GM06990 (cell line): ENCODE data around the gene ITFG1.
"Not testable (repeated sequence)": the region's sequence is repeated elsewhere in the genome, so short reads cannot be mapped to it uniquely, and the experiment has no call there.

Source experiments
- DNase-seq: peaks from one replicate; pipeline ENCODE4 v3.0.0-alpha.2; 2011; ENCODE audit not compliant: insufficient read length; ENCODE audit errors: extremely low read depth
- H3K27me3 ChIP-seq: replicated peaks from 2 replicates; pipeline ENCODE4 v1.6.0; 2011; ENCODE audit warnings: low read length; ENCODE audit not compliant: control insufficient read depth, insufficient read depth
- H3K36me3 ChIP-seq: 2 replicates; pipeline ENCODE4 v1.5.1; 2011; ENCODE audit warnings: low read length; ENCODE audit not compliant: control insufficient read depth, insufficient read depth
- H3K4me3 ChIP-seq: replicated peaks from 2 replicates; pipeline ENCODE4 v1.5.1; 2011; ENCODE audit warnings: low read depth, mild to moderate bottlenecking, control low read depth, low read length
- CTCF ChIP-seq: IDR thresholded peaks from 2 replicates; pipeline ENCODE4 v1.5.1; 2011; ENCODE audit warnings: low read length, control low read depth, mild to moderate bottlenecking, inconsistent platforms; ENCODE audit not compliant: insufficient read depth, poor library complexity, severe bottlenecking

The ITFG1 gene

GRCh38 chr16:47140686-47141085 lies 320.2 kb downstream of the ITFG1 start:
- no peaks in the 10 kb centered on the region for H3K36me3 ChIP-seq
- no peak overlapping the region for H3K4me3 ChIP-seq
- TF ChIP-seq CTCF, result no peak
- DNase-seq, result no peak
- no peaks in the 10 kb centered on the region for H3K27me3 ChIP-seq

GRCh38 chr16:47139561-47140185 lies 321.2 kb downstream of the ITFG1 start:
- Histone ChIP-seq H3K36me3 (no peaks in the 10 kb centered on the region), H3K27me3 (no peaks in the 10 kb centered on the region), H3K4me3 (no peak overlapping the region)
- DNase-seq, result no peak
- TF ChIP-seq CTCF, result no peak

DNA sequence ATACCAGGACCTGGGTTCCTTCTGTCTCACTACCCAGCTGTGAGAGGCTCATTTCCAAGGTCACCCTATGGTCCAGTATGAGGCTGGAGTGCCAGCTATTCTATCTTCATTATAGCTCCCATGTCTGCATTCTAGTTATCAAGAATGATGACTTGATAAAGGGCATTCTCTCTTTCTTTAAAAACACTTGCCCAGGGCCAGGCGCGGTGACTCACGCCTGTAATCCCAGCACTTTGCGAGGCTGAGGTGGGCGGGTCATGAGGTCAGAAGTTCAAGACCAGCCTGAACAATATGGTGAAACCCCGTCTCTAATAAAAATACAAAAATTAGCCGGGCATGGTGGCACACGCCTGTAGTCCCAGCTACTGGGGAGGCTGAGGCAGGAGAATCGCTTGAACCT lies 322.9 kb downstream of the ITFG1 start:
- H3K4me3 ChIP-seq, H3K36me3 ChIP-seq, DNase-seq, H3K27me3 ChIP-seq: not testable (repeated sequence)

GRCh38 chr16:47136099-47136842 lies 324.6 kb downstream of the ITFG1 start:
- TF ChIP-seq CTCF, result no peak
- no peak for DNase-seq
- no peaks in the 10 kb centered on the region for H3K36me3 ChIP-seq
- H3K27me3 ChIP-seq, result no peaks in the 10 kb centered on the region
- no peak overlapping the region for H3K4me3 ChIP-seq

- no peak for DNase-seq
- Histone ChIP-seq H3K27me3 (no peaks in the 10 kb centered on the region), H3K4me3 (no peak overlapping the region), H3K36me3 (no peaks in the 10 kb centered on the region)
- no peak for TF ChIP-seq CTCF
Measured at GRCh38 chr16:47134550-47134949, 326.3 kb downstream of the ITFG1 start.

GRCh38 chr16:47132308-47132707 lies 328.6 kb downstream of the ITFG1 start:
- H3K36me3 ChIP-seq, result no peaks in the 10 kb centered on the region
- H3K4me3 ChIP-seq, result no peak overlapping the region
- no peaks in the 10 kb centered on the region for H3K27me3 ChIP-seq
- TF ChIP-seq CTCF, result no peak
- no peak for DNase-seq
